ENCODE results near the gene HLTF. TPM values are rescaled to one million over a fixed set of nuclear protein-coding genes. Genes with fewer than 3 reads are reported as not detected.

Gene HLTF
- total RNA-seq, 4 donors from 2014 or later, result 5.2 to 12.4 (median 8.1) TPM

DNA sequence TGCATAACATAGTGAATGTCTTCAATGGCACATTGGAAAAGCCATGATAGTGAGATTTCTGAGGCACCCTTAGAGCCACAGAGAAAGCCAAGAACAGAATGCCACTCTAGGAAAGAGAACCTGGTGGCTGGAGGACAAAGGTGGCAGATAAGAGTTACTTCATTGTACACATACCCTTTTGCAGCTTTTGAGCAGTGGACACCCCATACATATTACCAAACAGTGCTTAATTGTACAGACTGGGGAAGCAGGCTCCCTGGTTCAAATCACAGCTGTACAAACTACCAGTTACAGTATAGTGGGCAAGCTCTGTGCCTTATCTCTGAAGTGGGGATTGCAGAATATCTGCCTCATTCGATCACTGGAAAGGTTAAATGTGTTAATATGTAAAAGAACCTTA, 105.1 kb downstream of the HLTF start:
- intact Hi-C loops (cut with DNase I), result no loop called here
- WGBS, 2 donors, result 87 to 91% methylated on average over 1 of the region's 1 CpG
- no peaks in the 10 kb centered on the region for H3K36me3 ChIP-seq
- H3K4me1 ChIP-seq, result no peaks in the 10 kb centered on the region
- H3K9me3 ChIP-seq, result no peaks in the 10 kb centered on the region
- DNase-seq, result no peak
- H3K4me3 ChIP-seq, result no peak overlapping the region
- no peak overlapping the region for H3K27ac ChIP-seq
- no peak for TF ChIP-seq POLR2A (IDR thresholded peaks at IDR 0.05)
- TF ChIP-seq, protein P1, sequence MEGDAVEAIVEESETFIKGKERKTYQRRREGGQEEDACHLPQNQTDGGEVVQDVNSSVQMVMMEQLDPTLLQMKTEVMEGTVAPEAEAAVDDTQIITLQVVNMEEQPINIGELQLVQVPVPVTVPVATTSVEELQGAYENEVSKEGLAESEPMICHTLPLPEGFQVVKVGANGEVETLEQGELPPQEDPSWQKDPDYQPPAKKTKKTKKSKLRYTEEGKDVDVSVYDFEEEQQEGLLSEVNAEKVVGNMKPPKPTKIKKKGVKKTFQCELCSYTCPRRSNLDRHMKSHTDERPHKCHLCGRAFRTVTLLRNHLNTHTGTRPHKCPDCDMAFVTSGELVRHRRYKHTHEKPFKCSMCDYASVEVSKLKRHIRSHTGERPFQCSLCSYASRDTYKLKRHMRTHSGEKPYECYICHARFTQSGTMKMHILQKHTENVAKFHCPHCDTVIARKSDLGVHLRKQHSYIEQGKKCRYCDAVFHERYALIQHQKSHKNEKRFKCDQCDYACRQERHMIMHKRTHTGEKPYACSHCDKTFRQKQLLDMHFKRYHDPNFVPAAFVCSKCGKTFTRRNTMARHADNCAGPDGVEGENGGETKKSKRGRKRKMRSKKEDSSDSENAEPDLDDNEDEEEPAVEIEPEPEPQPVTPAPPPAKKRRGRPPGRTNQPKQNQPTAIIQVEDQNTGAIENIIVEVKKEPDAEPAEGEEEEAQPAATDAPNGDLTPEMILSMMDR (IDR thresholded peaks at IDR 0.05), result no peak
- no peaks in the 10 kb centered on the region for H3K27me3 ChIP-seq

Small RNA genes lying within 50 kb of the gene (small RNA-seq; reads per million reads assigned to genes)
- gene RF00019, result 0 reads per million in 4 donors

Other genes with a start within 250 kb of the HLTF start
- 10 to 100 TPM in 2 of 4 donors, 1 to 10 TPM in 1, under 1 TPM in 1; 0.19 to 66.8 (median 7.1) TPM for gene CPA3, start 221.2 kb downstream of the HLTF start, total RNA-seq
- gene GYG1, start 95.0 kb downstream of the HLTF start, total RNA-seq, result 10 to 100 TPM; 16.6 to 55.5 (median 35.8) TPM
- 10 to 100 TPM in 2 of 4 donors, 1 to 10 TPM in 2; 4.3 to 11.8 (median 9.7) TPM for gene HPS3, start 43.1 kb upstream of the HLTF start, total RNA-seq
- gene CP, start 135.3 kb upstream of the HLTF start, total RNA-seq, result 10 to 100 TPM in 2 of 4 donors, under 1 TPM in 1, not detected in 1; 0.97 to 17.9 (median 15.8) TPM
- gene TM4SF18, start 247.1 kb upstream of the HLTF start, total RNA-seq, result 1 to 10 TPM in 3 of 4 donors, under 1 TPM in 1; 0.95 to 5.7 (median 1.6) TPM